Activated CD4-positive, alpha-beta T cell treated with anti-CD3 and anti-CD28 coated beads for 24 hours (primary cell): Measurements from ENCODE around the gene FAM98B.
A peak's percentile ranks its signal among the peaks of the same experiment; 100 is the strongest.
"Not testable (repeated sequence)": the region's sequence is repeated elsewhere in the genome, so short reads cannot be mapped to it uniquely, and the experiment has no call there.

ENCODE experiments used
- DNase-seq, 2 donors: peaks; one replicate each; pipeline ENCODE4 v3.0.0-alpha.2; 2020; ENCODE audit warnings: low read depth in 2 of 2

Gene FAM98B

GRCh38 chr15:38453971-38454695, at the start of gene FAM98B:
Gene FAM98B (plus strand): TSS chr15:38454127. CDS start chr15:38454162, 35 bp downstream.
- peak; percentile 82 to 85 for DNase-seq

- no peak for DNase-seq
Measured at GRCh38 chr15:38406436-38406835, 47.5 kb upstream of the FAM98B start.

GRCh38 chr15:38408576-38408975, 45.4 kb upstream of the FAM98B start:
- no peak for DNase-seq

GRCh38 chr15:38411902-38412301, 42.0 kb upstream of the FAM98B start:
- no peak for DNase-seq

- DNase-seq: no peak
Measured at GRCh38 chr15:38412466-38412865, 41.5 kb upstream of the FAM98B start.

- DNase-seq: no peak
Measured at GRCh38 chr15:38414357-38414756, 39.6 kb upstream of the FAM98B start.

GRCh38 chr15:38421069-38421690, 32.7 kb upstream of the FAM98B start:
- no peak for DNase-seq

GRCh38 chr15:38424101-38424552, 29.8 kb upstream of the FAM98B start:
- DNase-seq: no peak

GRCh38 chr15:38425269-38425668, 28.7 kb upstream of the FAM98B start:
- no peak for DNase-seq

GRCh38 chr15:38427380-38427779, 26.5 kb upstream of the FAM98B start:
- no peak for DNase-seq

- no peak for DNase-seq
Measured at GRCh38 chr15:38430106-38430760, 23.7 kb upstream of the FAM98B start.

- no peak for DNase-seq
Measured at GRCh38 chr15:38436993-38437392, 16.9 kb upstream of the FAM98B start.

- not testable (repeated sequence) for DNase-seq
Measured at GRCh38 chr15:38437603-38438002, 16.3 kb upstream of the FAM98B start.

GRCh38 chr15:38438031-38438986, 15.6 kb upstream of the FAM98B start:
- DNase-seq: no peak

GRCh38 chr15:38440353-38441129, 13.4 kb upstream of the FAM98B start:
- peak in 1 of 2 donors; percentile 25 for DNase-seq

GRCh38 chr15:38441130-38441519, 12.8 kb upstream of the FAM98B start:
- no peak for DNase-seq

- no peak for DNase-seq
Measured at GRCh38 chr15:38454696-38455090, 766 bp downstream of the FAM98B start.

GRCh38 chr15:38455092-38455491, 1.2 kb downstream of the FAM98B start:
- DNase-seq: no peak

GRCh38 chr15:38458646-38459045, 4.7 kb downstream of the FAM98B start:
- no peak for DNase-seq

- no peak for DNase-seq
Measured at GRCh38 chr15:38459480-38459879, 5.6 kb downstream of the FAM98B start.

GRCh38 chr15:38460543-38460942, 6.6 kb downstream of the FAM98B start:
- no peak for DNase-seq
